Endothelial cell of umbilical vein (primary cell): ENCODE measurements around the gene SLC18A3.

Source experiments
- POLR2A ChIP-seq: IDR thresholded peaks from 2 replicates; pipeline ENCODE4 v1.6.1; 2012; ENCODE audit warnings: low read depth, mild to moderate bottlenecking, control low read depth, low read length
- TF ChIP-seq, protein P1 (sequence below), 2 donors: IDR thresholded peaks; 1 replicate in 1 of 2; 2 replicates in 1 of 2; pipeline ENCODE4 v1.5.1; 2011; ENCODE audit warnings: low read length in 2 of 2, mild to moderate bottlenecking in 2 of 2, moderate library complexity in 2 of 2, control low read depth in 1 of 2, inconsistent platforms in 1 of 2, low read depth in 1 of 2; ENCODE audit not compliant: insufficient read depth in 1 of 2; ENCODE audit errors: extremely low read depth in 1 of 2

- TF ChIP-seq, protein P1, sequence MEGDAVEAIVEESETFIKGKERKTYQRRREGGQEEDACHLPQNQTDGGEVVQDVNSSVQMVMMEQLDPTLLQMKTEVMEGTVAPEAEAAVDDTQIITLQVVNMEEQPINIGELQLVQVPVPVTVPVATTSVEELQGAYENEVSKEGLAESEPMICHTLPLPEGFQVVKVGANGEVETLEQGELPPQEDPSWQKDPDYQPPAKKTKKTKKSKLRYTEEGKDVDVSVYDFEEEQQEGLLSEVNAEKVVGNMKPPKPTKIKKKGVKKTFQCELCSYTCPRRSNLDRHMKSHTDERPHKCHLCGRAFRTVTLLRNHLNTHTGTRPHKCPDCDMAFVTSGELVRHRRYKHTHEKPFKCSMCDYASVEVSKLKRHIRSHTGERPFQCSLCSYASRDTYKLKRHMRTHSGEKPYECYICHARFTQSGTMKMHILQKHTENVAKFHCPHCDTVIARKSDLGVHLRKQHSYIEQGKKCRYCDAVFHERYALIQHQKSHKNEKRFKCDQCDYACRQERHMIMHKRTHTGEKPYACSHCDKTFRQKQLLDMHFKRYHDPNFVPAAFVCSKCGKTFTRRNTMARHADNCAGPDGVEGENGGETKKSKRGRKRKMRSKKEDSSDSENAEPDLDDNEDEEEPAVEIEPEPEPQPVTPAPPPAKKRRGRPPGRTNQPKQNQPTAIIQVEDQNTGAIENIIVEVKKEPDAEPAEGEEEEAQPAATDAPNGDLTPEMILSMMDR (IDR thresholded peaks at IDR 0.05; ENCODE audit: extremely low read depth in 1 of 2, insufficient read depth in 1 of 2, low read depth in 1 of 2, low read length in 2 of 2): no peak
- no peak for TF ChIP-seq POLR2A
Observed at GRCh38 chr10:49595713-49596492, 14.2 kb upstream of the SLC18A3 start.
